HCT116 (cell line): Measurements from ENCODE around the gene CRK. TPM values are rescaled to one million over a fixed set of nuclear protein-coding genes. Genes with fewer than 3 reads are reported as not detected.

ENCODE experiments used
- ATAC-seq: fragments of 200-7000 bp; cut with Tn5 transposase; 2 replicates; pipeline ENCODE4 v1.9.1; 2020; ENCODE audit warnings: mild to moderate bottlenecking, moderate library complexity
- BruUV-seq: library from RNA; stranded (reverse); fragments of 400-500 nt; replicated peaks from 2 replicates; lab custom pipeline; 2021; lab: Mats Ljungman, UMichigan
- CTCF ChIA-PET: fragments of 300-600 bp; sonication (Branson Sonifier 250); formaldehyde crosslinking; loops from one replicate; lab custom pipeline; 2021; ENCODE audit warnings: antibody characterized with exemption; lab: Charles Lee
- POLR2A ChIA-PET: fragments of 300-600, 350-600 bp; sonication (Branson Sonifier 250); formaldehyde crosslinking; loops from one replicate; lab custom pipeline; 2021; ENCODE audit warnings: antibody characterized with exemption; lab: Charles Lee
- RAD21 ChIA-PET, 2 experiments: fragments of 300-600 bp; sonication (Branson Sonifier 250); formaldehyde crosslinking; loops; one replicate each; lab custom pipeline; 2023; ENCODE audit warnings: low total read pairs in 2 of 2; ENCODE audit not compliant: uncharacterized antibody in 2 of 2, unreplicated experiment in 2 of 2, low non-redundant PET in 1 of 2; lab: Charles Lee
- DNase-seq: peaks from one replicate; pipeline ENCODE4 v3.0.0-alpha.2; 2010; ENCODE audit warnings: low read depth, low spot score
- H2AFZ ChIP-seq: fragments of 200-600 bp; shearing (Covaris generic), sonication (generic); 2 replicates; pipeline ENCODE4 v1.6.1; 2017; ENCODE audit warnings: low read depth, mixed run types, mixed read lengths, antibody characterized with exemption, low read length; ENCODE audit not compliant: poor library complexity, severe bottlenecking
- H3K27ac ChIP-seq: 2 replicates; pipeline ENCODE4 v1.5.1; 2012; ENCODE audit warnings: low read depth, low read length
- H3K27me3 ChIP-seq: fragments of 200-600 bp; sonication (generic); 2 replicates; pipeline ENCODE4 v1.6.1; 2016; ENCODE audit warnings: mixed run types, low read length, mixed read lengths; ENCODE audit not compliant: insufficient read depth
- H3K36me3 ChIP-seq, 2 experiments: fragments of 200-500 bp in 1 of 2; fragments of 200-600 bp in 1 of 2; sonication (Bioruptor generic) in 1 of 2; sonication (generic) in 1 of 2; 2 replicates each; pipeline versions ENCODE4 v1.5.1 to v1.6.1; 2014 to 2016; ENCODE audit warnings: low read length in 2 of 2, inconsistent platforms in 1 of 2, mixed read lengths in 1 of 2, mixed run types in 1 of 2; ENCODE audit not compliant: insufficient read depth in 2 of 2, control insufficient read depth in 1 of 2
- H3K4me1 ChIP-seq, 2 experiments: fragments of 200-600 bp in 1 of 2; sonication (generic) in 1 of 2; 2 replicates each; pipeline versions ENCODE4 v1.5.1 to v1.6.1; 2012 to 2017; ENCODE audit warnings: low read length in 2 of 2, inconsistent platforms in 1 of 2, mild to moderate bottlenecking in 1 of 2, mixed read lengths in 1 of 2, mixed run types in 1 of 2, moderate library complexity in 1 of 2; ENCODE audit not compliant: insufficient read depth in 2 of 2, control insufficient read depth in 1 of 2
- H3K4me2 ChIP-seq: fragments of 200-600 bp; sonication (generic); 2 replicates; pipeline ENCODE4 v1.6.1; 2017; ENCODE audit warnings: mixed run types, low read length, mixed read lengths
- H3K4me3 ChIP-seq, 2 experiments: fragments of 200-600 bp in 1 of 2; sonication (generic) in 1 of 2; replicated peaks in 1 of 2; 2 replicates each; pipeline ENCODE4 v1.5.1; 2011 to 2016; ENCODE audit warnings: low read length in 2 of 2, control low read depth in 1 of 2, low read depth in 1 of 2, mild to moderate bottlenecking in 1 of 2, mixed read lengths in 1 of 2, mixed run types in 1 of 2
- H3K79me2 ChIP-seq: fragments of 200-600 bp; sonication (generic); 2 replicates; pipeline ENCODE4 v1.6.1; 2017; ENCODE audit warnings: mild to moderate bottlenecking, mixed run types, low read length, moderate library complexity, mixed read lengths; ENCODE audit not compliant: insufficient read depth
- H3K9ac ChIP-seq: fragments of 200-600 bp; sonication (generic); 2 replicates; pipeline ENCODE4 v1.6.1; 2016; ENCODE audit warnings: low read length, mixed read lengths
- H3K9me2 ChIP-seq: fragments of 200-600 bp; sonication (generic), shearing (Covaris generic); 2 replicates; pipeline ENCODE4 v1.6.1; 2017; ENCODE audit warnings: mixed run types, mild to moderate bottlenecking, moderate library complexity; ENCODE audit not compliant: insufficient read depth
- H3K9me3 ChIP-seq, 2 experiments: fragments of 200-500 bp in 1 of 2; fragments of 200-600 bp in 1 of 2; sonication (Bioruptor generic) in 1 of 2; sonication (generic) in 1 of 2; 2 replicates each; pipeline ENCODE4 v1.6.1; 2014 to 2017; ENCODE audit warnings: low read length in 2 of 2, mixed read lengths in 2 of 2, inconsistent platforms in 1 of 2, low read depth in 1 of 2, mild to moderate bottlenecking in 1 of 2, mixed run types in 1 of 2, moderate library complexity in 1 of 2; ENCODE audit not compliant: control insufficient read depth in 1 of 2, insufficient read depth in 1 of 2
- H4K20me1 ChIP-seq: fragments of 200-600 bp; sonication (generic), shearing (Covaris generic); 2 replicates; pipeline ENCODE4 v1.6.1; 2017; ENCODE audit warnings: mixed run types, mild to moderate bottlenecking, moderate library complexity; ENCODE audit not compliant: insufficient read depth
- EGR1 ChIP-seq: IDR thresholded peaks from 2 replicates; pipeline ENCODE4 v1.6.1; 2012; ENCODE audit warnings: low read depth
- EZH2phosphoT487 ChIP-seq: fragments of 200-600 bp; IDR thresholded peaks from 2 replicates; pipeline ENCODE4 v1.6.1; 2018; ENCODE audit warnings: antibody characterized with exemption, borderline replicate concordance
- FOSL1 ChIP-seq: IDR thresholded peaks from 2 replicates; pipeline ENCODE4 v1.6.1; 2012; ENCODE audit warnings: low read depth
- JUND ChIP-seq: IDR thresholded peaks from 2 replicates; pipeline ENCODE4 v1.6.1; 2012
- POLR2AphosphoS5 ChIP-seq: IDR thresholded peaks from 2 replicates; pipeline ENCODE4 v1.6.1; 2011; ENCODE audit warnings: mild to moderate bottlenecking, low read depth, low read length, moderate library complexity
- SIN3A ChIP-seq: IDR thresholded peaks from 2 replicates; pipeline ENCODE4 v1.6.1; 2012; ENCODE audit warnings: low read depth
- TCF7L2 ChIP-seq: IDR thresholded peaks from 2 replicates; pipeline ENCODE4 v1.7.0; 2011; ENCODE audit warnings: borderline replicate concordance, inconsistent platforms; ENCODE audit not compliant: insufficient read depth, insufficient read length; ENCODE audit errors: extremely low read depth
- ZFX ChIP-seq: fragments of 450-650 bp; IDR thresholded peaks from 2 replicates; pipeline ENCODE4 v1.6.1; 2017
- ZNF274 ChIP-seq: fragments of 200-500 bp; sonication (Bioruptor generic); IDR thresholded peaks from 2 replicates; pipeline ENCODE4 v1.6.1; 2014; ENCODE audit warnings: mild to moderate bottlenecking, low read depth, low read length, inconsistent platforms
- intact Hi-C: fragments of 100-400 bp; cut with micrococcal nuclease; formaldehyde crosslinking; loops from 2 replicates; pipeline ENCODE4 v1.10.0; 2022
- total RNA-seq: library from RNA; stranded (reverse); gene quantifications from one replicate; pipeline ENCODE4 v1.2.1, GENCODE V29; 2021; ENCODE audit not compliant: unreplicated experiment
- TF ChIP-seq, protein P1 (sequence below): IDR thresholded peaks from 2 replicates; pipeline ENCODE4 v1.6.1; 2012

Gene CRK
- total RNA-seq, 1 experiment from 2014 or later, result 55.5 TPM

DNA sequence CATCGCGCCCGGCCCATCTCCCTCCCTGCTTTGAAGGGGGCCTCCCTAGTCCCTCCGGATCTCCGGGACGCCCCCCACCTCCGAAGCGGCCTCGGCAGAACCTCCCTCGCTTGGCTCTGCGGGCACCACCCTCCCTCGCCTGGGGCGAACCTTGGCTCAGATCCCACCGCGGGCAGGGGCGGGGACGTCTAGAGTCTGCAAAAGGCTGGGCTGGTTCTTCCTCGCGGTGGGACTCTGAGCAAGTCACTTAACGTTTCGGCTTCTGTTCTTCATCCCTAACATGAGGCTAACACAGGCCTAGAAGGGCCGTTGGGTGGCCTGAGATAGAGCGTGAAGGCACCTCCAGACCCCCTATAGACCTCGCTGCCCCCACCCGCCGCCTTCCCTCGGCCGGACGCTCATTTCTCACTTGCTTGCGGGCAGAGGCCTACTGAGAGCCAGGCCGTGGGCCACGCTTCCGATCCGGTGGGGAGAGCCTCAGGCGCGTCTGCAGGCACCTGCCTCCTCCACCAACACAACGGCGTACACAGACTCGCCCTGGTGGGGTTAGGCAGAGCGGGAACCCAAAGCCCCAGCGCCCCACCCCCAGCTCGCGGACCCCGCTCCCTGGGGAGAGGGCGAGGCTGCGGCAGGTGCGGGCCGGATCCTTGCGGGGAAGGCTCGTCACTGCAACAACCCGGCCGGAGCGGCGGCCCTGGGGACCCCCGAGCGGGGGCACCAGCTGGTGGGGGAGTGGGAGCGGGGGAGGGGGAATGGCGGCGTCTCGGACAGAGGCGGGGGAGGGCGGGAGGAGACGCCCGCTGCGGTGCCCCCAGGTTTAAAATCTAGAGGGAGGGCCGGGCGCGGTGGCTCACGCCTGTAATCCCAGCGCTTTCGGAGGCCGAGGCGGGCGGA lies 31.0 kb upstream of the CRK start (continued):
- TF ChIP-seq FOSL1 (no peak), SIN3A (no peak; the same call in 1 of the 2 replicates), EZH2phosphoT487 (no peak), TCF7L2 (peak; percentile 79), JUND (no peak), EGR1 (no peak)

DNA sequence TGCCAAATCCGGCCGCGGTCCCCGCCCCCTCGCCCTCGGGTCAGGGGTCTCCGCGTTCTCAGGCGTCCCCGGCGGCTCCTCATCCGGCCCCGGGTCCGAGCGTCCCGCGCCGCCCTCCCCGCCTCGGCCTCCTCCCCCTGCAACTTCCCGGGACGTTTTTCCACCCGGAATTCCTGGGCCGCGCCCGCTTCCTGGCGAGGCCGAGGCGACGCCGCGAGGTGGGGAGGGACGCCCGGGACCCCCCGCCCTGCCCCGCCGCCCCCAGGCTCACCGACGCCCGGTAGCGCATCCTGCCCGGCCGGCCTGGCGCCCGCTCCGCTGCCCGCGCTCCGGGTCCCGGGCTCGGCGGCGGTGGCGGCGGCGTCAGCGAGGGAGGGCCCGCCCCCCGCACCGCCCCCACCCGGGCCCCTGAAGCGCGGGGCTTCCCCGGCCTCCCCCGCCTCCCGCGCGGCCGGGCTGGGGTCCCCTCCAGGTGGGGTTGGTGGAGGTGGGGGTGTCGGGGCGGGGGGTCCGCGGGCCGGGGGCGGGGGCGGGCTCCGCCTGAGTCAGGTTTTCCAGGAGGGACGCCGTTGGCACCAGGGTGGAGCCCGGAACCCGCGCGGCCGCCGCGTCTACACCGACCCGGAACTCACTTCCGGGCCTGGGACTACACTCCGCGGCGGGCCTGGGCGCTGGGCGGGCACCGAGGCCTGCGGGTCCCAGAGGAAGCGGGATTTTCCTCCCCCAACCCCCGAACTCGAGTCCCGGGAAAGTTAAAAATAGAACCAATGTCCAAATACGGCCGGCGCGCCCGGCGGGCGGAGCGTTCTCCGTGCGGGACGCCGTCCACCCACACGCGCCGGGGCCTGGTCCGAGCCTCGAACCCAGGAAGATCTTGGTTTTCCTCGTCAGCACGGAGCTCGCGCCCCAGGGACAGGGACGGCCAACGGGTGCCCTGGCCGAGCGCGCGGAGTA lies 29.7 kb upstream of the CRK start:
- Histone ChIP-seq H3K27me3 (no peaks in the 10 kb centered on the region), H3K4me1 (peaks cover 24 to 59% of the 10 kb centered on the region in 2 experiments), H3K4me3 (peak overlapping the region; percentile 70 to 71), H3K79me2 (peaks cover 54% of the 10 kb centered on the region), H3K9me3 (no peaks in the 10 kb centered on the region), H3K9ac (peak overlapping the region; percentile 95), H3K36me3 (peaks cover 14 to 22% of the 10 kb centered on the region in 2 experiments; a peak in 3 of 4 replicates), H3K9me2 (no peaks in the 10 kb centered on the region), H3K4me2 (peak overlapping the region; percentile 99), H4K20me1 (no peaks in the 10 kb centered on the region), H2AFZ (no peak overlapping the region), H3K27ac (peak overlapping the region; percentile 99)
- TF ChIP-seq EGR1, result peak; percentile 77
- no peak for TF ChIP-seq FOSL1
- TF ChIP-seq, protein P1, sequence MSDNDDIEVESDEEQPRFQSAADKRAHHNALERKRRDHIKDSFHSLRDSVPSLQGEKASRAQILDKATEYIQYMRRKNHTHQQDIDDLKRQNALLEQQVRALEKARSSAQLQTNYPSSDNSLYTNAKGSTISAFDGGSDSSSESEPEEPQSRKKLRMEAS, result peak; percentile 54
- TF ChIP-seq ZFX, result peak; percentile 66
- peak; percentile 40; the same call in 1 of the 2 replicates for TF ChIP-seq POLR2AphosphoS5
- TF ChIP-seq ZNF274, result no peak
- TSS peak; percentile 48 for BruUV-seq
- intact Hi-C loops, result loop anchor here (10.0 kb wide), 1 partner anchor 149 kb away; no protein-coding TSS in a partner anchor
- CTCF ChIA-PET, result interaction anchor here (0.8 to 1.4 kb wide), 2 partner anchors 31 to 120 kb away, joined by 3 to 5 read pairs; partner anchors contain the start of gene INPP5K
- RAD21 ChIA-PET, result no interaction called here
- ATAC-seq (peak; percentile 32), DNase-seq (no peak)
- POLR2A ChIA-PET, result interaction anchor here (1.2 kb wide), 1 partner anchor 23 kb away, joined by 9 read pairs; no protein-coding TSS in a partner anchor
